B cell (primary cell): ENCODE results near the gene TDRD12.
"Not testable (repeated sequence)": the region's sequence is repeated elsewhere in the genome, so short reads cannot be mapped to it uniquely, and the experiment has no call there.

Experiments
- EZH2 ChIP-seq: IDR thresholded peaks from 2 replicates; pipeline ENCODE4 v1.6.1; 2012; ENCODE audit warnings: borderline replicate concordance, low read depth, mild to moderate bottlenecking, moderate library complexity, low read length; ENCODE audit not compliant: insufficient read depth, poor library complexity, severe bottlenecking
- TF ChIP-seq, protein P1 (sequence below): fragments of 200-600 bp; IDR thresholded peaks from one replicate; pipeline ENCODE4 v1.8.0; 2022; ENCODE audit warnings: antibody characterized with exemption, mild to moderate bottlenecking

GRCh38 chr19:32765365-32765764, 45.8 kb downstream of the TDRD12 start:
- TF ChIP-seq, protein P1, sequence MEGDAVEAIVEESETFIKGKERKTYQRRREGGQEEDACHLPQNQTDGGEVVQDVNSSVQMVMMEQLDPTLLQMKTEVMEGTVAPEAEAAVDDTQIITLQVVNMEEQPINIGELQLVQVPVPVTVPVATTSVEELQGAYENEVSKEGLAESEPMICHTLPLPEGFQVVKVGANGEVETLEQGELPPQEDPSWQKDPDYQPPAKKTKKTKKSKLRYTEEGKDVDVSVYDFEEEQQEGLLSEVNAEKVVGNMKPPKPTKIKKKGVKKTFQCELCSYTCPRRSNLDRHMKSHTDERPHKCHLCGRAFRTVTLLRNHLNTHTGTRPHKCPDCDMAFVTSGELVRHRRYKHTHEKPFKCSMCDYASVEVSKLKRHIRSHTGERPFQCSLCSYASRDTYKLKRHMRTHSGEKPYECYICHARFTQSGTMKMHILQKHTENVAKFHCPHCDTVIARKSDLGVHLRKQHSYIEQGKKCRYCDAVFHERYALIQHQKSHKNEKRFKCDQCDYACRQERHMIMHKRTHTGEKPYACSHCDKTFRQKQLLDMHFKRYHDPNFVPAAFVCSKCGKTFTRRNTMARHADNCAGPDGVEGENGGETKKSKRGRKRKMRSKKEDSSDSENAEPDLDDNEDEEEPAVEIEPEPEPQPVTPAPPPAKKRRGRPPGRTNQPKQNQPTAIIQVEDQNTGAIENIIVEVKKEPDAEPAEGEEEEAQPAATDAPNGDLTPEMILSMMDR, result not testable (repeated sequence)
- TF ChIP-seq EZH2, result not testable (repeated sequence)
